ENCODE data around the gene IL7R. TPM values are rescaled to one million over a fixed set of nuclear protein-coding genes. Genes with fewer than 3 reads are reported as not detected.

The IL7R gene
- total RNA-seq, 1 experiment from 2014 or later = not detected

DNA sequence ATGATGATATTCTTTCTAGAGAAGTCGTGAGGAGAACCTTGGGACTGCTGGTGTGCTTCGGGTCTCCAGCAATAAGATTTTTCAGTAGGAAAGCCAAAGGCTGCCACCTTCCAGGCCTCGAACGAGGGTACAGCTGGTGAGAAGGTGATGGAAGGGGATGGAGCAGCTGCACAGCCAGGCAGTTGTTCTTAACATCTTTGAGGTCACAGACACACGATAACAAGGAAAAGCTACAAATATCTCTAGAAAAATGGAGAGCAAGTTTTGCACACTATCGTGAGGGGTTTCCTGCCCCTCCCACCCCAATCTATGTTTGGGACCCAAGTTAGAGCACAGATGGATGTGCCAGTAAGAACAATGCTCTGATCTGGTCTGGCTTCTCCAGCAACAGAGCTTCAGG is 6.8 kb upstream of the IL7R start:
- no peak overlapping the region for H3K56ac ChIP-seq (ENCODE audit: insufficient read length, low read depth, low read length)
- peaks cover 29 to 33% of the 10 kb centered on the region in 2 experiments for H3K9me3 Mint-ChIP-seq
- no peak overlapping the region for H3K14ac ChIP-seq (ENCODE audit: insufficient read depth, low read length)
- peaks cover 3% of the 10 kb centered on the region; the same call in 1 of the 2 replicates for H3K27me3 Mint-ChIP-seq (ENCODE audit: low read depth)
- H3K9me3 ChIP-seq (ENCODE audit: control insufficient read depth, low read depth, low read length) = peaks cover 18% of the 10 kb centered on the region
- H3K18ac ChIP-seq (ENCODE audit: insufficient read length, low read depth, low read length) = no peak overlapping the region
- no peak overlapping the region for H2BK12ac ChIP-seq (ENCODE audit: insufficient read length, low read depth, low read length)
- peaks cover 4 to 18% (median 14%) of the 10 kb centered on the region in 3 experiments for H3K36me3 Mint-ChIP-seq (ENCODE audit: insufficient read depth in 1 of 3, low read depth in 3 of 3)
- H2AFZ ChIP-seq (ENCODE audit: low read length) = no peak overlapping the region
- no peak overlapping the region for H2BK5ac ChIP-seq (ENCODE audit: insufficient read length, low read length)
- no peak overlapping the region for H2BK20ac ChIP-seq (ENCODE audit: low read depth, low read length, poor library complexity, severe bottlenecking)
- no CpG with 5 or more reads among the region's 6 CpGs for WGBS (ENCODE audit: extremely low coverage, insufficient read length, low lambda C conversion rate)
- no peak overlapping the region for H2BK120ac ChIP-seq (ENCODE audit: low read depth, low read length, poor library complexity, severe bottlenecking)
- H2AK5ac ChIP-seq (ENCODE audit: insufficient read length, low read length) = no peak overlapping the region
- no peak overlapping the region for H3K23ac ChIP-seq (ENCODE audit: insufficient read length, low read depth, low read length)
- H3K9ac ChIP-seq (ENCODE audit: extremely low read depth, insufficient read length, low read length) = no peak overlapping the region
- H3K4me1 Mint-ChIP-seq = peaks cover 4 to 5% of the 10 kb centered on the region in 2 experiments; a peak in 2 of 4 replicates
- H4K91ac ChIP-seq (ENCODE audit: insufficient read length, low read depth, low read length) = no peak overlapping the region
- no peak for DNase-seq
- no peak overlapping the region for H3K4me3 Mint-ChIP-seq
- H4K8ac ChIP-seq (replicated peaks; ENCODE audit: insufficient read length, low read depth, low read length) = no peak overlapping the region
- H3K79me2 ChIP-seq (ENCODE audit: insufficient read depth, low read length) = no peaks in the 10 kb centered on the region
- no peaks in the 10 kb centered on the region for H3K23me2 ChIP-seq (ENCODE audit: insufficient read length, low read depth, low read length, poor library complexity, severe bottlenecking)
- H3T11ph ChIP-seq (ENCODE audit: low read length) = no peak overlapping the region
- no peak overlapping the region for H2BK15ac ChIP-seq (ENCODE audit: low read depth, low read length)
- H3K27me3 ChIP-seq (ENCODE audit: insufficient read depth, low read length) = no peaks in the 10 kb centered on the region
- H3K4me1 ChIP-seq (ENCODE audit: insufficient read depth, low read length) = no peaks in the 10 kb centered on the region
- H3K27ac Mint-ChIP-seq = no peak overlapping the region
- no peaks in the 10 kb centered on the region for H3K79me1 ChIP-seq (ENCODE audit: insufficient read depth, low read depth, low read length, poor library complexity, severe bottlenecking)
- no peak overlapping the region for H3K4me2 ChIP-seq (ENCODE audit: insufficient read depth, insufficient read length, low read length)
- H3K27ac ChIP-seq (ENCODE audit: insufficient read length, low read depth, low read length) = no peak overlapping the region
- TF ChIP-seq, protein P1, sequence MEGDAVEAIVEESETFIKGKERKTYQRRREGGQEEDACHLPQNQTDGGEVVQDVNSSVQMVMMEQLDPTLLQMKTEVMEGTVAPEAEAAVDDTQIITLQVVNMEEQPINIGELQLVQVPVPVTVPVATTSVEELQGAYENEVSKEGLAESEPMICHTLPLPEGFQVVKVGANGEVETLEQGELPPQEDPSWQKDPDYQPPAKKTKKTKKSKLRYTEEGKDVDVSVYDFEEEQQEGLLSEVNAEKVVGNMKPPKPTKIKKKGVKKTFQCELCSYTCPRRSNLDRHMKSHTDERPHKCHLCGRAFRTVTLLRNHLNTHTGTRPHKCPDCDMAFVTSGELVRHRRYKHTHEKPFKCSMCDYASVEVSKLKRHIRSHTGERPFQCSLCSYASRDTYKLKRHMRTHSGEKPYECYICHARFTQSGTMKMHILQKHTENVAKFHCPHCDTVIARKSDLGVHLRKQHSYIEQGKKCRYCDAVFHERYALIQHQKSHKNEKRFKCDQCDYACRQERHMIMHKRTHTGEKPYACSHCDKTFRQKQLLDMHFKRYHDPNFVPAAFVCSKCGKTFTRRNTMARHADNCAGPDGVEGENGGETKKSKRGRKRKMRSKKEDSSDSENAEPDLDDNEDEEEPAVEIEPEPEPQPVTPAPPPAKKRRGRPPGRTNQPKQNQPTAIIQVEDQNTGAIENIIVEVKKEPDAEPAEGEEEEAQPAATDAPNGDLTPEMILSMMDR (conservative IDR thresholded peaks at IDR 0.05) = no peak
- H4K5ac ChIP-seq (ENCODE audit: insufficient read length, low read depth, low read length) = no peak overlapping the region
- no peaks in the 10 kb centered on the region for H4K20me1 ChIP-seq (ENCODE audit: control insufficient read depth, insufficient read depth, insufficient read length)
- H3K4ac ChIP-seq (ENCODE audit: low read depth, low read length) = no peak overlapping the region
